22Rv1 (cell line): ENCODE results near the gene PMS2.
"Not testable (repeated sequence)": the region's sequence is repeated elsewhere in the genome, so short reads cannot be mapped to it uniquely, and the experiment has no call there.

Experiments used
- ZFX ChIP-seq: fragments of 450-650 bp; IDR thresholded peaks from 2 replicates; pipeline ENCODE4 v1.6.1; 2017; ENCODE audit warnings: antibody characterized with exemption, borderline replicate concordance
- TF ChIP-seq, protein P1 (sequence below): fragments of 450-650 bp; IDR thresholded peaks from 2 replicates; pipeline ENCODE4 v1.5.1; 2017; ENCODE audit warnings: mild to moderate bottlenecking

DNA sequence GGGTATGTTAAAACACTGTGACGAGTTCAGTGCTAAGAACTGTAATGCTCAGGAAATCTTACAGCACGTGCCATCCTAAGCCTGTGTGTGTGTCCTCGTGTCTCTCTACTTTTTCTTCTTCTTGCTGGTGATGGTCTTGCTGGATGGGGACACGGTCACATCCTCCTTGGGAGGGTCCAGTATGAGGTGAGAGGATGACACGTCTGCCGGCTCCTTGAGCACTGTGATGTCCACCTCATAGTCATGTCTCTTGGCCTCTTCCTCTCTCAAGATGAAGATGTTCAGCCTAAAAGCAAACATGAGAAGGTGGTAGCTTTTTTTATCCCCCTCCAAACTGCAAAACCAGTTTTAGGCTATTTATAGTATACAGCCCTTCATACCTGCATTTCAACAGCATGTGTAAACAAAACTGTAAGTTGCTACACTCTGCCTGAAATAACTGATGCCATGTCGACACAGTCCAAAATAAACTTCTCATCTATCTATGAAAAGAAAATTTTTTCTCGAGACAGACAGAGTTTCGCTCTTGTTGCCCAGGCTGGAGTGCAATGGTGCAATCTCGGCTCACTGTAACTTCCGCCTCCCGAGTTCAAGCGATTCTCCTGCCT lies 82.5 kb downstream of the PMS2 start:
- not testable (repeated sequence) for TF ChIP-seq ZFX
- TF ChIP-seq, protein P1, sequence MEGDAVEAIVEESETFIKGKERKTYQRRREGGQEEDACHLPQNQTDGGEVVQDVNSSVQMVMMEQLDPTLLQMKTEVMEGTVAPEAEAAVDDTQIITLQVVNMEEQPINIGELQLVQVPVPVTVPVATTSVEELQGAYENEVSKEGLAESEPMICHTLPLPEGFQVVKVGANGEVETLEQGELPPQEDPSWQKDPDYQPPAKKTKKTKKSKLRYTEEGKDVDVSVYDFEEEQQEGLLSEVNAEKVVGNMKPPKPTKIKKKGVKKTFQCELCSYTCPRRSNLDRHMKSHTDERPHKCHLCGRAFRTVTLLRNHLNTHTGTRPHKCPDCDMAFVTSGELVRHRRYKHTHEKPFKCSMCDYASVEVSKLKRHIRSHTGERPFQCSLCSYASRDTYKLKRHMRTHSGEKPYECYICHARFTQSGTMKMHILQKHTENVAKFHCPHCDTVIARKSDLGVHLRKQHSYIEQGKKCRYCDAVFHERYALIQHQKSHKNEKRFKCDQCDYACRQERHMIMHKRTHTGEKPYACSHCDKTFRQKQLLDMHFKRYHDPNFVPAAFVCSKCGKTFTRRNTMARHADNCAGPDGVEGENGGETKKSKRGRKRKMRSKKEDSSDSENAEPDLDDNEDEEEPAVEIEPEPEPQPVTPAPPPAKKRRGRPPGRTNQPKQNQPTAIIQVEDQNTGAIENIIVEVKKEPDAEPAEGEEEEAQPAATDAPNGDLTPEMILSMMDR, result not testable (repeated sequence)
